Prostate gland (tissue), 2 donors: Measurements from ENCODE around the gene RABGAP1.

ENCODE experiments used
- POLR2A ChIP-seq: fragments of 450-650 bp; IDR thresholded peaks from one replicate; pipeline ENCODE4 v1.6.1; 2016; ENCODE audit warnings: antibody characterized with exemption, mild to moderate bottlenecking
- POLR2AphosphoS5 ChIP-seq: sonication (generic); formaldehyde crosslinking; IDR thresholded peaks from one replicate; pipeline ENCODE4 v1.6.1; 2017; ENCODE audit warnings: antibody characterized with exemption
- TF ChIP-seq, protein P1 (sequence below), 4 experiments: fragments of 200-600 bp in 2 of 4; fragments of 450-650 bp in 2 of 4; sonication (generic) in 2 of 4; IDR thresholded peaks; 1 replicate in 3 of 4; 2 replicates in 1 of 4; pipeline ENCODE4 v1.5.1; 2016 to 2019; ENCODE audit warnings: antibody characterized with exemption in 4 of 4, mild to moderate bottlenecking in 2 of 4, moderate library complexity in 2 of 4

DNA sequence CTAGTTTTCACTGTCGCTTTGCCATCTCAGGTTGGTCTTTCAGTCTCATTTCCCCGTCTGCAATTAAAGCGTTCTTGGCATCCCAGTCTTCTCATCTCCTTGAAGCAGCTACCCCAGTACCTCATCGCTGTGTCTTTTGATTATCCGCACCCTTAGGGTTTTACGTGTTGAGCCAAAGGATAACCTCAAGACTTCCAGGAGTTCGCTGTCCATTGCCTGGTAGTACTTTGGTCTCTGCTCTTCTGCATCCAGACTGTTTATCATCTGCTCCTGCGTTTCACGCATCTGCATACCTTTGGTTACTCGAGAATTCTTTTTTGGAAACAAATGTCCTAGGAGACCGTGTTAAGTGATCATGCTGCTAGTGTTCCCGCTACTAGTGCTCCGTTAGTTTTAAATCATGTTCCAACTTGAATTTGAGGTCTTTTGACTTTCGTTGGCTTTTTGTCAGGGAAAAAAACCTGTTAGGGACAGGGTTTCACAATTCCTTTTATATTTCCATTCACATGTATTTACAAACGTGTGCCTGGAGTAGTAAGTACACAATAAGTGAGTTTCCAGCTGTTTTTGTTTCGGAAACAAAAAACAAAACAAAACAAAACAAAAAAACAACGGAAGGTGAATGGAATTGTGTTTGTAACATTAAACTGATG is 888 bp downstream of the RABGAP1 start:
- TF ChIP-seq, protein P1, sequence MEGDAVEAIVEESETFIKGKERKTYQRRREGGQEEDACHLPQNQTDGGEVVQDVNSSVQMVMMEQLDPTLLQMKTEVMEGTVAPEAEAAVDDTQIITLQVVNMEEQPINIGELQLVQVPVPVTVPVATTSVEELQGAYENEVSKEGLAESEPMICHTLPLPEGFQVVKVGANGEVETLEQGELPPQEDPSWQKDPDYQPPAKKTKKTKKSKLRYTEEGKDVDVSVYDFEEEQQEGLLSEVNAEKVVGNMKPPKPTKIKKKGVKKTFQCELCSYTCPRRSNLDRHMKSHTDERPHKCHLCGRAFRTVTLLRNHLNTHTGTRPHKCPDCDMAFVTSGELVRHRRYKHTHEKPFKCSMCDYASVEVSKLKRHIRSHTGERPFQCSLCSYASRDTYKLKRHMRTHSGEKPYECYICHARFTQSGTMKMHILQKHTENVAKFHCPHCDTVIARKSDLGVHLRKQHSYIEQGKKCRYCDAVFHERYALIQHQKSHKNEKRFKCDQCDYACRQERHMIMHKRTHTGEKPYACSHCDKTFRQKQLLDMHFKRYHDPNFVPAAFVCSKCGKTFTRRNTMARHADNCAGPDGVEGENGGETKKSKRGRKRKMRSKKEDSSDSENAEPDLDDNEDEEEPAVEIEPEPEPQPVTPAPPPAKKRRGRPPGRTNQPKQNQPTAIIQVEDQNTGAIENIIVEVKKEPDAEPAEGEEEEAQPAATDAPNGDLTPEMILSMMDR (IDR thresholded peaks at IDR 0.05) = no peak
- TF ChIP-seq POLR2AphosphoS5 (peak; percentile 52), POLR2A (no peak)
